AG04449 (cell line): ENCODE measurements around the gene KANSL1.
A peak's percentile ranks its signal among the peaks of the same experiment; 100 is the strongest.

Experiments used
- CTCF ChIA-PET: fragments of 350-600 bp; formaldehyde crosslinking; extraction: SDS; loops from one replicate; lab custom pipeline; 2021; ENCODE audit warnings: antibody characterized with exemption; lab: Yijun Ruan, JAX
- POLR2A ChIA-PET: fragments of 400-600, 350-600 bp; formaldehyde crosslinking; extraction: SDS; loops from one replicate; lab custom pipeline; 2020; ENCODE audit warnings: antibody characterized with exemption, inconsistent platforms; lab: Yijun Ruan, JAX
- DNase-seq: peaks from one replicate; pipeline ENCODE4 v3.0.0-alpha.2; 2010; ENCODE audit warnings: low read depth, low spot score
- H3K4me3 ChIP-seq: 2 replicates; pipeline ENCODE4 v1.5.1; 2011; ENCODE audit warnings: low read depth, mild to moderate bottlenecking, control low read depth, low read length
- TF ChIP-seq, protein P1 (sequence below): IDR thresholded peaks from one replicate; pipeline ENCODE4 v1.5.1; 2011; ENCODE audit warnings: mild to moderate bottlenecking, moderate library complexity, low read length, control low read depth, inconsistent platforms; ENCODE audit not compliant: insufficient read depth; ENCODE audit errors: missing control alignments

KANSL1 gene

GRCh38 chr17:46193626-46194392, 580 bp upstream of the KANSL1 start:
- CTCF ChIA-PET: interaction anchor here (0.6 to 3.2 kb wide), 28 partner anchors 9 to 190 kb away, joined by 3 to 88 read pairs (median 10); no protein-coding TSS in a partner anchor
- peak overlapping the region; percentile 65 for H3K4me3 ChIP-seq
- POLR2A ChIA-PET: no interaction called here
- TF ChIP-seq, protein P1, sequence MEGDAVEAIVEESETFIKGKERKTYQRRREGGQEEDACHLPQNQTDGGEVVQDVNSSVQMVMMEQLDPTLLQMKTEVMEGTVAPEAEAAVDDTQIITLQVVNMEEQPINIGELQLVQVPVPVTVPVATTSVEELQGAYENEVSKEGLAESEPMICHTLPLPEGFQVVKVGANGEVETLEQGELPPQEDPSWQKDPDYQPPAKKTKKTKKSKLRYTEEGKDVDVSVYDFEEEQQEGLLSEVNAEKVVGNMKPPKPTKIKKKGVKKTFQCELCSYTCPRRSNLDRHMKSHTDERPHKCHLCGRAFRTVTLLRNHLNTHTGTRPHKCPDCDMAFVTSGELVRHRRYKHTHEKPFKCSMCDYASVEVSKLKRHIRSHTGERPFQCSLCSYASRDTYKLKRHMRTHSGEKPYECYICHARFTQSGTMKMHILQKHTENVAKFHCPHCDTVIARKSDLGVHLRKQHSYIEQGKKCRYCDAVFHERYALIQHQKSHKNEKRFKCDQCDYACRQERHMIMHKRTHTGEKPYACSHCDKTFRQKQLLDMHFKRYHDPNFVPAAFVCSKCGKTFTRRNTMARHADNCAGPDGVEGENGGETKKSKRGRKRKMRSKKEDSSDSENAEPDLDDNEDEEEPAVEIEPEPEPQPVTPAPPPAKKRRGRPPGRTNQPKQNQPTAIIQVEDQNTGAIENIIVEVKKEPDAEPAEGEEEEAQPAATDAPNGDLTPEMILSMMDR: no peak
- peak; percentile 63 for DNase-seq

DNA sequence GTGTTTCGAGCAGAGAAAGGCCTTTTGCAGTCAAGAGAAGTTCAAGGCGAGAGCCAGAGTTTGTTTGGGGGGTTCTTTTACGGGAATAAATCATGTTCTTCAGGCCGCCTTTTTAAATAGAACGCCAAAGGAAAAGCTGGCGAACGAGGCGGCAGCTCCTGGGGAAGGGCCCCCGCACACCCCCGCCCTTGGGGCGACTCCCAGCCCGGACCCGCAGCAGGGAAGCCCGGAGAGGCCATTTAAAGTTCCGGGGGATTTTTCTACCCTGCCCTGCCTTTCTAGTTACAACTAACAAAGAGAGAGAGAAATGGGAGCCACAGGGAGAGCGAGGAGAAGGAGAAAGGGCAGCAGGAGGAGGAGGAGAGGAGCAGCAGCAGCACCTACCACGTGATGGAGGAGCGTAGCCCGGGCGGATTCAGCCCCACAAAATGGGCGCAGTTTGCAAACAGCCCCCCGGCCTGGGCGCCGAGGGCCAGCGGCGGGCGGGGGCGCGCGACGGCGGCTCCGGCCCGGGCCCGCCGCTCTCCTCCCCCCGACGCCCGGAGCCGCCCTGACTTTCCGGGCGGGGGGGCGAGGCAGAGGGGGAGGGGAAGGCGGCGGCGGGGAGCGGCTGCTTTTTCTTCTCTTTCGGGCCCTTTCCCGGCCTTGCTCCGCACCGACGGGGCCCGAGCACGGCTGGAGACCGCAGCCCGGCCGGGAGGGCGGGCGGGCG, 634 bp downstream of the KANSL1 start:
- ChIA-PET POLR2A (interaction anchor here (0.6 kb wide), 2 partner anchors 9 to 1044 kb away, joined by 4 to 6 read pairs; partner anchors contain the start of gene HEXIM1), CTCF (interaction anchor here (0.5 to 3.2 kb wide), 45 partner anchors 11 to 1079 kb away, joined by 3 to 88 read pairs (median 7); no protein-coding TSS in a partner anchor)
- TF ChIP-seq, protein P1: no peak
- H3K4me3 ChIP-seq: peak overlapping the region; percentile 65
- no peak for DNase-seq

GRCh38 chr17:46192189-46192438, 1.1 kb downstream of the KANSL1 start:
- ChIA-PET CTCF (interaction anchor here (0.8 to 3.2 kb wide), 9 partner anchors 11 to 150 kb away, joined by 3 to 88 read pairs (median 23); no protein-coding TSS in a partner anchor), POLR2A (interaction anchor here (0.6 kb wide), 1 partner anchor 1044 kb away, joined by 6 read pairs; the partner anchor contains the start of gene HEXIM1)
- TF ChIP-seq, protein P1: no peak
- peak overlapping the region; percentile 65 for H3K4me3 ChIP-seq
- DNase-seq: no peak

DNA sequence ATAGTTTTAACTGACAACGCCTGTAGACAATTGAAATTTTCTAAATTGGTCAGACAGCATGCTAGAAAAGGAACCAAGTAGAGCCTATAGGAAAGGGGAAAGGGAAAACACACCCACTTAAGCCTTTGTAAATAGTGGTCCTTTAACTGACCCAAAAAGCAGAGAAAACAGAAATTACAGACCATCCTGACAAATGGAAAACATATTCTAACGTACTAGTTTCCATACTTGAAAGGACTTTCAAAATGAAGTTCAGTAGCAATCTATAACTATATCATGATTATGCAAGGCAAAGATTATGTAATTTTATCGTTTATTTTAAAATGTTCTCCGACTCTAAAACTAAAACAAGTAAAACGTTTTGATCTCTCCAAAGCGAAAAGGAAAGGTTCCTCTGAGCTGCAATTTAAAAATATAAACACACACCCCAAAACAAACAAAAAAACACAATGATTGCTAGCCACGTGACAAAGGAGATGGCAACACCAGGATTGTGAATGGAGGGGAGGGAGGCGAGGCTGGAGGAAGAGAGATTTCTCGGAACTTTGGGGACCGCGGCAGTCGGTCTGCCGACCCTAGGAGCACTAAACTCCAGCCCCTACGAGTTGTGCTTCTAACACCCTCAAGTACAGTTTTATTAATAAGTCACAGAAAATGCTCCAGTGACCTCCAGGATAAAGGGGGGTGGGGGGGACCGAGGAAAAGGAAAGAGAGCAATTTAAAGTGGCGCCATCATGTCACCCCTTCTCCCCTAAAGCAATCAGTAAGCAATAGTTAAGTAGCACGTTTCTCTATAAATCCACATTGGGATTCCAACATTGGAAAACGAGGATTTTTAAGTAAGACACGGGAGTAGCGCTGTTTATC, 1.7 kb downstream of the KANSL1 start:
- TF ChIP-seq, protein P1: no peak
- POLR2A ChIA-PET: interaction anchor here (0.6 kb wide), 1 partner anchor 1043 kb away, joined by 6 read pairs; the partner anchor contains the start of gene HEXIM1
- no peak for DNase-seq
- CTCF ChIA-PET: interaction anchor here (0.8 to 3.2 kb wide), 7 partner anchors 11 to 149 kb away, joined by 3 to 88 read pairs (median 23); no protein-coding TSS in a partner anchor
- H3K4me3 ChIP-seq: peak overlapping the region; percentile 65

DNA sequence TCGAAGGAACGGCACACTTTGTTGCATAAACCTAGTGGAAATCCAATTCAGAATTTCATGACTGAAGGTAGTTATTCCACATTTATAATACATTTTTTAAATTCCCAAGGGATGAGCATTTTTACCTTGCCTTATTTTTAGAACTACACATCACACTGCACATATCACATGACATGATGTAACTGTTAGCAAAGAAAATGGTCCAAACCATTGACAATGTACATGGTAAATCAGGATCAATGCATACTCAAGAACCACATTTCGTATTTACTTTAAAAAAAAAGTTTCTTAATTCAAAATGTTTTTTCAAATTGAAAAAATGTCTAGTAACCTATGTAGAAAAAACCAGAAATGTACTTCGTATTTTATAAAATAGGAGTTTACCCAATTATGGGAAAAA, 2.5 kb downstream of the KANSL1 start:
- ChIA-PET POLR2A (no interaction called here), CTCF (no interaction called here)
- H3K4me3 ChIP-seq: peak overlapping the region; percentile 65
- TF ChIP-seq, protein P1: no peak
- DNase-seq: no peak
